HG02943 (cell line): ENCODE data around the gene PRKAG2.

Experiments
- ATAC-seq: cut with Tn5 transposase; IDR thresholded peaks from one replicate; pipeline ENCODE4 v1.9.1; 2021; ENCODE audit warnings: mild to moderate bottlenecking, low read depth, moderate library complexity; ENCODE audit not compliant: unreplicated experiment

The PRKAG2 gene

DNA sequence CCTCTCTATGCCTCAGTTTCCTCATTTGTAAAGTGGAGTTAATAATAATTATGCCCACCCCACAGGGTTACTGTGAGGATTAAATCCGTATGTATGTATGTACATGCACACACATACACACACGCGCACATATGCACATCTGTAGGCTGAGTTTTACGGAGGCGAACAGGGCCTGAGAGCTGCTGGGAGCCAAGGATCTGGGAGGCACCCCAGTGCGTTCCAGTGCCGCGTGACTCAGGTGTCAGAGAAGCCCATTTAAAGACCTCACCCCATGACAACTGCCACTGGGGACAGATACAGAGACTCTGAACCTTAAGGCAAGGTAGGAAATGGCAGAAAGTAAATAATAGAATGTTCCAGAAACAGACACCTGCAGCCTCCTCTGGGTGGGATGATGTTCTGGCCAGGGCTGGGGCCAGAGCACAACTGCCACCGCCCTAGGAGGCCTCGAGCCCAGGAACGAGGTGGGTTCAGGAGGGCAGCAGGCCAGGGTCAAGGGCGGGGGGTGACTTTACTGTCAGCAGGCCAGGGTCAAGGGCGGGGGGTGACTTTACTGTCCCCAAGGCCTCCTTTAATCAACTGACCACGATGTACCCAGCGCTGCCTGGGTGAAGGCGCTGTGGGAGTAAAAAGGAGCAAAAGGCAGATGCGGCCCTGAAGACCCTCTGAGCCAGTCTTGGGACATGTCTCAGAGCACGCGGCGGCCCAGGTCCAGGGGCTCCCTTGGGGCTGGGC is 54.9 kb downstream of the PRKAG2 start:
- ATAC-seq, result no peak

DNA sequence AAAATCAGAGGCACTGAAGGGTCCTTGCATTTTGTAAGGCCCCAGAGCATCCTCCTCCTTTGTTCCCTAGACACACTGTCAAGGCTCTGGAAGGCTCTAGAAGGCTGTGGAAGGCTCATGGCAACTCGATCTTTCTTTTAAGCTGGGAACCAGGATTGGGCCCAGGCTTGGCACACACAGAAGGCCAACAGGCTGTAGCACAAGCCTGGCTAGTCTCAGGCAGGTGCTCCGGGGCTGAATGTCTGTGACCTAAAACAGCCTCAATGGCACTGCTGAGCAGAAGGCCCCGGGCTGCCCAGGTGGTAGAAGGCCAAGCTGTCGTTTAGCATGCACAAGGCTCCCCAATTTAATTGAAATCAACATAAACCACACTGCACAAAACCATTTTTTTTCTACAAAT is 55.7 kb downstream of the PRKAG2 start:
- ATAC-seq, result no peak

DNA sequence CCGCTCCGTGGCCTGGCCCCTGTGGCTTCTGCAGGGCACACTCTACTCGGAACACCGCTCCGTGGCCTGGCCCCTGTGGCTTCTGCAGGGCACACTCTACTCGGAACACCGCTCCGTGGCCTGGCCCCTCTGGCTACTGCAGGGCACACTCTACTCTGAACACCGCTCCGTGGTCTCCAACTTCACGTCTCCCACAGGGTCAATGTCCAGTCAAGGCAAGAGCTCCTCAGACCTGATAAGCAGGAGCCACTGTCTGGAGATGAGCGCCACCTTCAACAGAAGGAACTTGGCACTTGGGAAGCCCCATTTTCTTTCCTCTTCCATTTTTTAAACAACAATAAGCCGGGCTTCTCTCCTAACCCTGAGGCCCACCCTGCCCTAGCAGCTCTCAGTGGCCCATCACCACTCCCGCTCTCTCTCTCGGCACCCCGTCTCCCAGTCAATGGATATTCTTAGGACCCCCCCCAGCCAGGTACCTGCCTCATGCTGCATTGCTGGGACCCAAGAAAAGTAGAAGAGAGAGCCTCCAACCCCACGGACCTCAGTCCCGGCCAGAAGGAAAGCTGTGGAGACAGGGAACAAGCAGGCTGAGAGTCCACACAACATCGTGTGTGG is 56.3 kb downstream of the PRKAG2 start:
- no peak for ATAC-seq

DNA sequence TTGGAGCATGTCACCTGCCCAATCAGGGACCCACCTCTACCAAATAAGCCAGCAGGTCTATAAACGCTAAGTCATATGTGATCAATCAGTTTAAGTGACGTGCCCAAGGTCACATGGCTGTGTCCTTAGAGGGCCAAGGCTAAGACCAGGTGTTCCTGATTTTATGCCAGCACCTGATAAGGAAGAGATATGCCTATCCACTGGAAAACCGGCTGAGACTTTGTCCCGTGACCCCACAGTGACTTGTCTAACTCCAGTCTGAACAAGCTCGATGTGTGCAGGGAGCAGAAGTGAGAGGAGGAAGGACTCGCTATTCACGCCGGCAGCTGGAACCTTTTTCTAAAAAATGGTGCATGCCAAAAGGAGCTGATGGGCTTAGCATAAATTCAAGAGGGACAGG is 57.0 kb downstream of the PRKAG2 start:
- no peak for ATAC-seq

DNA sequence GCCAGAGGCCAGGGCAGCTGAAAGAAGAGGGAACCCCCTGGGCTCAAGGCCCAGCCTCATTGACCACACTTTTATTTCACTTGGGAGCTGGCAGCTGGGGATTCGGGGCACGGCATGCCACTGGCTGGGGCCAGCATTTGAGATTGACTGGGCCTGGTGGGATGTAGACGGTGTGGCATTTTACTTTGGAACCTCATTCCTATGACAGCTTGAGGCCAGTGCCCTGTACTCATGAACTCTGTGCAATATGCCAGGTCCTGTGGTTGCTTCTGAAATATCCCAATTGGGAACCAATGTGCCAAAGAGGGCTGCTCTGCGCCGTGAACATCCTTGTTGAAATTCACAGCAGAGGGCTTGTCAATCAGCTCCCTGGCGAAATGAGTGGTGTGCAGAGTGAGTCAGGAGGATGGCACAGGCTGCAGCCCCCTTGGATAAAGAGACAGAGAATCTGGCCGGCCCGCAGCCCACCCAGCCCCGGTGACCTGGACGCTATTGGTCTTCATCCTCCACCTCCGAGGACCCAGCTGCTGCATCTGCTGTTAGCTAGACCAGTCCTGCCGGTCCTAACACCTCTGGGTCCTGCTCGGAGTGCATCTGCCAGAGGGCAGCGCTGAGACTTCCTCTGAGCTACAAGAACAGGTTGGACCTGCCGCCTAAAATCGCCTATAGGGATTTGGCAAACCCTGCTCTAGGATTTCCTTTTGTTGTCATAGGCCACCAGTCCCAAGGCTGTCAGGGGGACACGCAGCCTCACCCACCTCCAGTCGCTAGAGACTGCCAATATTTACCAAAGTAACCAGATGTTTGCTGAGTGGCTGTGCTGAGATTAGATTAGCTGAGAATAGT is 58.0 kb downstream of the PRKAG2 start:
- no peak for ATAC-seq

DNA sequence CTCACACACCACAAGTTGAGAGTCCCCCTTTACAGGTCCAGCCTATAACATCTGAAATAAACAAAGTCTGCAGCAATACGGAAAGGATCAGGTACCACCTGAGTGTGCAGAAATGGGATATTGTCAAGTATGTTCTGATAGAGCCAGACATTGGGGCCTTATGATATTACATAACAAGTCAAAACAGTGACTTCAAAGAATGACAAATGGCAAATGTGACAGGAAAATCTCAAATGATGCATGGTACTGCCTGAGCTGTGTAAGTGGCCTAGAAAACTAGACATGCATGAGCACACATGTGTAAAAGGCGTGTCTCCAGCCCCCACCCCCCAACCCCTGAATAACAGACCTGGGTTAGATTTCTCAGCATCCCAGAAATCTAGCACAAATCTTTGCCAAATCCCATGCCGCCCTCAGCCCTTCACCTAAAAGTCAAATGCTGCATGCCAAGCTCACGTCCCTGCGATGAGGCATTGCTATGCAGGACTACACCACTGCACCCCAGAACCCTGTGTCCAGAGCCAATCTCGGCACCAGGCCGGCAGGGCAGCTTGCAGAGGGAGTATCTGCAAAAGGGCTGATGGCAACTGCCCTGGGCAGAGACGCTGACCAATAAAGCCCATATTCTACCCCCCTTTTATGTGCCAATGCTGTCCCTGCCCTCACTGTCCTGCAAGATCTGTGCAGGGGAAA is 58.8 kb downstream of the PRKAG2 start:
- ATAC-seq, result no peak

DNA sequence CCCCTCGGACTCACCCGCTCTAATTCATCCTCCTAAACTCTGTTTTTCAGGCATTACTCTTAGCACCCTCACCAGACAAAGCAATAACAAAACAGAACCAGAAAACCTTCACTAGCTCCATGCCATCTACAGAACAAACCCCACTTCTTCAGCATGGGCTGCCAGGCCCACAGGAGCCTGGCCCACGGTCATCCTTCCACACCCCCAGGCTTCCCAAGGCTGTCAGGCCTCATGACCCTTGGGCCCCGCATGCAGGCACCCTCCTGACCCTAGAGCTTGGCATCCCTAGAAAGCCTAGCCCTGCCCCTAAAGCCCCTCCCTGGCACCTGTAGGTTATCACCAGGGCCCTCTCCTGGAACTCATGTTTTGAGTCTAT is 59.6 kb downstream of the PRKAG2 start:
- ATAC-seq, result no peak

DNA sequence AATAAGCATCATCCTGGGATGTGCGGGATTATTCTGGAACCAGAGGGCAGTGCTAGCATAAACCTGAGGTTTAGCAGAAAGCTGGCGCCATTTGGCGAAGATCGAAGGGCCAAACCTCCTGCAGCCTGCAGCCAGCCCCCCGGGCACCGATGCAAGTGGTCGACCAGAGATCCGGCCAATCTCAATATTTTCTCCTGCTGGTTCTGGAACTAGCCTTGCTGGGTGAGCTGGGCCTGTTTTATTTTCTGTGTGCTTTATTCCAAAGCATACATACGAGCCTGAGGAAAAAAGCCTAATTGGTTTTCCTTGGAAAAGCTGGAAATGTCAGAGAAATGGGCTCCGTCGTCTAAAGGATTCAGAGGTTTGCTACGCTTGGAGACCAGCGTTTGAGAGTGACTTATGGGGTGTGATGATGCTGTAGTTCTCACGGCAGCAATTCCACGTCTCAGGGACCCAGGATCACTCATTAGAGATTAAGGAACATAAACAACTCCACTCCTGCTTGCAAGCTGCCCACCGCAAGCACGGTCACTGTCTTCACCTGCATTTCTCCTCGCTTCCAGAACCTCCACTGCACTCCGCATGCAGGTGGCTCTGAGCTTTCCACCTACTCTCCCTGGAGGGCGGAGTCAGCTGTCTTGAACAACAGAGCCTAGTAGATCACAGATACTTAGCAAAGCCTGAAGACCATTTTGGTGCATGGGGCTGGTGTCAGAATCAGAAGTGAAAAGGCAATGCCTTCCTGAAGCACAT is 60.2 kb downstream of the PRKAG2 start:
- no peak for ATAC-seq

DNA sequence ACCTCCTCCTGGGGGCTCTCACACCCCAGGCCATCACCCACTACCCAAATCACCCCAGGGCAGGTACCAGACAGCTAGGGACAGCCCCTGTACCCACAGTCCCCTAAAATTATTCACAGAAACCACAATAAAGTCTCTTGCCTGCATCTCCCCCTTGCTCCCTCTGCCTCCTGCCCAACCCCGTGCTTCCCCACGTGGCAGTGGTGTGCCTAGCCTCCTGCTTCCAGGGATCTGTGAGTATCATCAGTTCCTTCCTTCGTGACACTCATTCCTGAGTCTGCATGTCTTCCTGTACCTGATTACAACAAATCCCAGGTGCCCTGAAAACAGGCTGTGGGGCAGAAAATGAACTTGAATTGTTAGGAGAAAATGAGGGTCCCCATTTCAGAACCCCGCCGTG is 61.5 kb downstream of the PRKAG2 start:
- no peak for ATAC-seq

DNA sequence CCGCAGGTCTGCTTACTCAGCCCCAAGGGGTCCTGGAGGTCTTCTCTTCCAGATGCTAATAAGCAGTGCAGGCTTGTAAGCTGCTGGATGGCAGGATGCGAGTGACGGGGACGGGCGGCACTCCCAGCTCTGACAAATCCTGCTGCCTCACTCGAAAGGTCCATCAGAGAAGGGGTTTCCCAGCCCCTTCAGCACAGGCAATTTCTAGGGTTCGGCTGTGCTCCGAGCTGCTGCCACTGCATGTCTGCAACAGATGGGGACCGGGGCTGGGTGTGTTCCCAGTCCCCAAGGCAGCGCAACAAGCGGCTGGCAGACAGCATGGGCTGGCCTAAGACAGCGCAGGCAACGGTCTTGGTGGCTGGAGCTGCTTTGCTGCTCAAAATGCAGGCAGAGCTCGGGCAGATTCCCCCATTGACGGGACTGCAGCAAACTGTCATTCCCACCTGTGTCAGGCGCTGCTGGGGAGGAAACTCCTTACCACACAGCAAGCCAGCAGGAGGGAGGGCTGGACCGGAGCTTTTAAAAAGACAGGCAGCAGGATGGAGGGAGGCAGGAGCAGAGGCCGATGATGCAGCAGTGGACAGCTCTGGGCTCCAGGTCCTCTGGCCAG is 62.4 kb downstream of the PRKAG2 start:
- ATAC-seq, result no peak

DNA sequence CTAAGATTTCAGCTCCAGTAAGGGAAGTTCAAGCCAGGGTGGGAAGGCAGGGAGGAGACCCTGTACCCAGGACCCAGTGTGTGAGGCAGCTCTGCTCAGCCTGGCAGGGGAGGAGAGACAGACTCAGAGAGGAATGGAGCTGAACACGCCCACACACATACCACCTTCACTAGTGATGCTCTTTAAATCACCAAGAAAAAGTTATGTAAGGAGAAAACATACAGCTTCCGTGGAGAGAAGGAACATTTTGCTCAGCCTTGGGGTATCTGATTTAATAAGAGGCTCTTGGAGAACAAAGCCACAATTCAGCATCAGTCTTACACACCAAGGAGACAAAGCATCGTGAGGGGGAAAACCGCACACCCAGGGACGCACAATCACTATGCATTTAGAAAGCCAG is 62.9 kb downstream of the PRKAG2 start:
- no peak for ATAC-seq

DNA sequence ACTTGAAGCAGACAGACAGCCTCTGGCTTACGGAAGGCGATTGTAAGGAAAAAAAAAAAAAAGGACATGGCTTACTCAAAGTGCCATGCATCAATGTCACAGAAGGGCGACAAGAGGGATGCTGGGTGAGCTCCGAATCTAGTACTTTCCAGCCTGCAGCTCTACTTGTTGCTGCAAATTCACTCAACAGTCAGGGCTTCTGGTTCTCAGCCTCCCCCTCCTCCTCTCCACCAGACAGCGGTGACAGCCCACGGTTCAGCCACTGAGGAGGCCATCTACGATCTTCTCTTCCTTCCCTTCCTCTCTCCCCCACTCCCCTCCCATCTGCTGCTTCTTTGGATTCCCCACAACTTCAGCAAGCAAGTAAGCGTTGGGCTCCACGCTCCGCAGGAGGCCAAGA is 63.5 kb downstream of the PRKAG2 start:
- ATAC-seq, result no peak

DNA sequence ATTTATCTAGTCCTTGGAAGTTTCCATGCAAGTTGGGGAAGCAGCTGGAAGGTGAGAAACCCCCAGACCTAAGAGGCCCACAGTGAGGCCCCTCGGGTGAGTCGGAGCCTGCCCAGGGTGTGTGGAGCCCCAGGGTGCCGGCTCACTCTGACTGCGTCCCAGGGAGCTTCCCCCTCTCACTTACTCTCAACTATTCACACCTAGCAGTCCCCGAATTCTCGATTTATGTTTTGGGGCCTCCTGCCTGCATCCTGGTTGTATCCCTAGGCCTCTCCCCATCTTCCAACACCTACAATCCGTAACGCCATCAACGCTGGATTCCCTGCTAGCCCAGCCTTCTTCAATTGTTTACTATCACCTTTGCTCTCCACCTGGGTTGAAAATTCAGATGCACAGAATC is 63.9 kb downstream of the PRKAG2 start:
- no peak for ATAC-seq

DNA sequence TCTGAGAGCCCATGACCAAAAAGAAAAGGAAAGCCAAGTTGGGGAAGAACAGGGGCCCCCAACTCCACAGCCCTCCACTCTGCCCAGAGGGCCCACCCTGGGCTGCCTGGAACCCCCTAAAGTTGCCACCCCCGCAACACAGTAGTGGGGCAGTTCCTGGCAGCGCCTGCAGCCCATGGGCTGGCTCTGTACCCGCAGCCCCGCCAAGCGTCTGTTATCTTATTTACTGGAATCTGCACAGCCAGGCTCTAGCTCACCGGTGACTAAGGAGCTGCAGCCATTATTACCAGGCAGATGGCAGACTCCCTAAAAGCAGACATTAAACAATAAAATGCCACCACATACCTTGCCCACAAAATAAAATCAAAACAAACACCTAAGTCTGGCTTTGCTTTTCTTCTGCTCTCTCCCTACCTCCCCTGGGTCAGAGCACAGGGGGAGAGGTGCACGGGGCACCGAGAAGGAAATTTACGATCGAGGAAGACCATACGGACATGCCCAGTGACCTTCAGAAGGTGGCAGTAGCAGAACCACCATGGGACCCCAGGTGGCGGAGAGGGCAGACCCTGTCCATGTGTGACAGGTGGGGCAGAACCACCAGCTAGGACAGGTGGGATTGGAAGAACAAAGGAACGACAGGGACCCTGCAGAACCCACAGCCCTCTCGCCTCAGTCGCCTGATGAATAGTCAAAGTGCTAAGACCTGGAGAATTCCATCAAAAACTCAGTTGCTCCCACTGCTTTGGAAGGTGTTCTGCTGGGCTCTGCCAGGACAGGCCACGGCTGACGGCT is 66.3 kb downstream of the PRKAG2 start:
- no peak for ATAC-seq

DNA sequence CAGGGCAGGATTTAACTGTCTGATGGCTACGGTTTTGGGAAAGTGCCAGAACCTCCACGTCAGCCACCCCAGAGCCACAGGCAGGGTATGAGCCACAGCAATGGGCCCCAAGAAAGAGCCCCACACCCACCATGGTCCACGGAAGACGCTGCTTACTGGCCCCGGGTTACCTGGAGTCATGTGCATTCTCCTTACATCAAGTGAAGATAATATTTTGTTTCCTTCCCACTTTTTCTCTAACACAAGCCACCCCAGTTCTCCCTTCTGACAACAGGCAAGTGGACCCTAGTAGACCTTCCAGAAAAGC is 67.1 kb downstream of the PRKAG2 start:
- no peak for ATAC-seq

DNA sequence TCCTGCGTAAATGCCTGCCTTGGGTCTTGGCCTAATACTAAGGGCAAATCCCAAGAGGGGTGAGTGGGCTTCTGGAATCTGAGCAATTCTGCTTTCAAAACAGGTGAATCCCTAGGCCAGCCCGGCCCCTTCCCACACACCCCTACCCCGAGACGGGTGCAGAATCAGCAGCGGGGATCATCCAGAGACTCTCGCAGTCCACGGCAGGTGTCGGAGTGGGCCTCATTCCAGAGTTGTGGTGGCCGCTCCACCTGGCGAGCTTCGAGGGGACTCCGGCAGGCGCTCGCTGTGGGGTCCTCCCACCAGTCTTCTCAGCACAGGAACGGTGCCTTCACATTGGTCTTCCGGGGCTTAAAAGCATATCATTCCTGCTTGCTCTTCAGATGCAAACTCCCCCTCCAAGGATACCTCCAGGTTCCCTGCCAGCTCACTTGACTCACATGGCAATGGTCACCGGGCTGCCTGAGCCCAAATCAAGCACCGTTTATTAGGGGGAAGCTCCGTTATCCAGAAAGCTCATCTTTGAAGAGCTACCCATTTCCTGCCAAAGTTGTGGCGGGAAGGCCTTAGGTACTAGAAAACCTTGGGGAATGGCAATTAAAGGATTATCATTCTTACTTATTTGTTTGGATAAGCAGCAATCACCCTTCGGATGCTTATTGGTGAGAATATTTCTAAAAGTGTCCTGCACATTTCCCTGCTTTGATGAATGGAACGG is 67.6 kb downstream of the PRKAG2 start:
- no peak for ATAC-seq

DNA sequence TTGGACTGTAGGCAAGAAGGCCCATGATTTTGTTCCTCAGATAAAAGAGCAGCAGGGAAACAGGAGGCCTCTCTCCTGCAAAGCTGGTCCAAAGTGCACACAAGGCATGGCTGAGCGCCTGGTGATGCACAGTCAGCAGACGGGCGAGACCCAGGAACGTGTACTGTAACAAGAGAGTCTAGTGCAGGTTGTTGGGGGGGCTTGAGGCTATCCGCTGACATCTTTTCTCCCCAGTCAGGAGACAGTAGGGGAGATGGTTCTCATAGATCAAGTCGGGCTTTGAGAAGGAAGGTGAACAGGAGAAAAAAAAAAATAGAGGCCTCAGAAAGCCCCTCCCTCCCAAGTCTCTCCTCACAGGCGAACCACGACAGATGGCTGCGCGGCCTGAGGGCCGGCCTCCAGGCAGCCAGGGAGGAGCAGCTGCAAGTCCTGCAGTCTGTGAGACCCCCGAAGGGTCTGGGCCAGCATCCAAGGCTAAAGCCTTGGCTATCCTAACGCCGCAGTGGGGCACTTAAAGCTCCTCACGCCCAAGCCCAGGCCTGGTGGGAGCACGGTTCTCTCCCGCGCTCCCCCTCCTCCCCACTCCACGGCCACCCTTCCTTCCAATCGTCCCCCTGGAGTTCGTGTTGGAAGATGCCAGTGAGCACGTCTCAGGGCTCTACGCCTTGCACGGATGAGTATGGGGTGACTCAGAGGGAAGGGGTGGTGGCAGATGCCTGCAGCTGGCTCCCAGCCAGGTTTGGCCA is 68.3 kb downstream of the PRKAG2 start:
- no peak for ATAC-seq

DNA sequence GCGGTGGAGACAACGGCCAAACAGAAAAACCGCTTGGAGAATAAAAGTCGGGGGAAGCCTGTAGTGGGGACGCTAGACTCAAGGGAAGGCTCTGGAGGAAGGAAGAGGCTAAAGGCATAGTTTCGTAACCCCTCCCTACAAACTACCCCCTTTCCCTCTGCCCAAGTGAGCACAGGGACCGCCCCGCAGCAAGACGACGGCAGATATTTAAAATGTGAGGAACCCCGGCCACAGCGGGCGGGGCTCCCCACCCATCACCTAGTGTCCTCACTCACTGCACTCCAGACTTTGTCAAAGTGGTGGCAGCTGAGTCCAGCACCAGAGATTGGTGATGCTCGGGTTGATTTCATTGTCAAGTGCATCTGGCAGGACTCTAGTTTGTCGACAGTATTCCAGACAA is 69.1 kb downstream of the PRKAG2 start:
- no peak for ATAC-seq
